MM.1S (cell line): ENCODE results near the gene SAE1.
A peak's percentile ranks its signal among the peaks of the same experiment; 100 is the strongest.
"Not testable (repeated sequence)": the region's sequence is repeated elsewhere in the genome, so short reads cannot be mapped to it uniquely, and the experiment has no call there.

Source experiments
- DNase-seq: peaks from one replicate; pipeline ENCODE4 v3.0.0-alpha.2; 2015
- H2AFZ ChIP-seq: fragments of 300-600 bp; sonication (generic); 2 replicates; pipeline ENCODE4 v1.6.0; 2016; ENCODE audit warnings: antibody characterized with exemption, low read length
- H3F3A ChIP-seq: fragments of 300-600 bp; sonication (generic); 2 replicates; pipeline ENCODE4 v1.6.1; 2016; ENCODE audit warnings: mild to moderate bottlenecking, antibody characterized with exemption, low read length, moderate library complexity, mixed read lengths; ENCODE audit not compliant: insufficient read depth
- H3K27ac ChIP-seq: fragments of 300-600 bp; sonication (generic); 2 replicates; pipeline ENCODE4 v1.5.1; 2016; ENCODE audit warnings: mild to moderate bottlenecking, low read length
- H3K27me3 ChIP-seq: fragments of 300-600 bp; sonication (generic); replicated peaks from 2 replicates; pipeline ENCODE4 v1.6.0; 2016; ENCODE audit warnings: low read length; ENCODE audit not compliant: insufficient read depth
- H3K36me3 ChIP-seq: fragments of 300-600 bp; sonication (generic); replicated peaks from 2 replicates; pipeline ENCODE4 v1.6.1; 2016; ENCODE audit warnings: mild to moderate bottlenecking, low read length, mixed read lengths; ENCODE audit not compliant: insufficient read depth
- H3K4me1 ChIP-seq: fragments of 300-600 bp; sonication (generic); 2 replicates; pipeline ENCODE4 v1.6.1; 2016; ENCODE audit warnings: low read length, mixed read lengths
- H3K4me2 ChIP-seq: fragments of 300-600 bp; sonication (generic); 2 replicates; pipeline ENCODE4 v1.6.0; 2016; ENCODE audit warnings: low read depth, low read length
- H3K4me3 ChIP-seq: fragments of 300-600 bp; sonication (generic); 2 replicates; pipeline ENCODE4 v1.5.1; 2016; ENCODE audit warnings: low read length, mixed read lengths
- H3K79me2 ChIP-seq: fragments of 300-600 bp; sonication (generic); 2 replicates; pipeline ENCODE4 v1.6.1; 2016; ENCODE audit warnings: mixed run types, low read length, mixed read lengths
- H3K9ac ChIP-seq: fragments of 300-600 bp; sonication (generic); 2 replicates; pipeline ENCODE4 v1.6.1; 2016; ENCODE audit warnings: low read length, mixed read lengths
- H3K9me2 ChIP-seq: fragments of 300-600 bp; sonication (generic); replicated peaks from 2 replicates; pipeline ENCODE4 v1.6.1; 2016; ENCODE audit warnings: mild to moderate bottlenecking, low read length, mixed read lengths; ENCODE audit not compliant: insufficient read depth
- H3K9me3 ChIP-seq: fragments of 300-600 bp; sonication (generic); replicated peaks from 2 replicates; pipeline ENCODE4 v1.6.1; 2016; ENCODE audit warnings: mild to moderate bottlenecking, low read length, mixed read lengths; ENCODE audit not compliant: insufficient read depth
- H4K20me1 ChIP-seq: fragments of 300-600 bp; sonication (generic); 2 replicates; pipeline ENCODE4 v1.6.1; 2016; ENCODE audit warnings: mild to moderate bottlenecking, low read length, moderate library complexity, mixed read lengths; ENCODE audit not compliant: insufficient read depth
- CTCF ChIP-seq: fragments of 300-600 bp; sonication (generic); IDR thresholded peaks from 2 replicates; pipeline ENCODE4 v1.5.1; 2016; ENCODE audit warnings: antibody characterized with exemption, low read length, mixed read lengths
- EZH2 ChIP-seq: fragments of 300-600 bp; sonication (generic); optimal IDR thresholded peaks from 2 replicates; pipeline ENCODE3; 2017; ENCODE audit warnings: low read depth, mild to moderate bottlenecking, antibody characterized with exemption, low read length, mixed read lengths
- EZH2phosphoT487 ChIP-seq: fragments of 300-600 bp; sonication (generic); IDR thresholded peaks from 2 replicates; pipeline ENCODE4 v1.6.1; 2018; ENCODE audit warnings: antibody characterized with exemption, low read length

Gene SAE1

GRCh38 chr19:47247308-47247990, 116.8 kb downstream of the SAE1 start:
- no peak for TF ChIP-seq EZH2phosphoT487
- no peak for TF ChIP-seq EZH2
- TF ChIP-seq CTCF, result peak; percentile 94
- Histone ChIP-seq H3K4me1 (peaks cover 10% of the 10 kb centered on the region), H3K9me3 (no peaks in the 10 kb centered on the region), H3K9me2 (no peaks in the 10 kb centered on the region), H3K27me3 (no peaks in the 10 kb centered on the region), H3K4me3 (no peak overlapping the region), H3K27ac (no peak overlapping the region), H3K9ac (no peak overlapping the region), H2AFZ (no peak overlapping the region), H4K20me1 (no peaks in the 10 kb centered on the region), H3K79me2 (no peaks in the 10 kb centered on the region), H3K4me2 (no peak overlapping the region), H3K36me3 (no peaks in the 10 kb centered on the region), H3F3A (peaks cover 8% of the 10 kb centered on the region)
- peak; percentile 66 for DNase-seq

GRCh38 chr19:47253016-47253415, 122.4 kb downstream of the SAE1 start:
- H3F3A ChIP-seq, H2AFZ ChIP-seq, H3K27me3 ChIP-seq, H3K9me3 ChIP-seq, H3K4me1 ChIP-seq, H3K9ac ChIP-seq, H3K36me3 ChIP-seq, H3K27ac ChIP-seq, H3K4me2 ChIP-seq, DNase-seq, H3K79me2 ChIP-seq, H4K20me1 ChIP-seq, H3K4me3 ChIP-seq, H3K9me2 ChIP-seq: not testable (repeated sequence)

- Histone ChIP-seq H3K27me3 (no peaks in the 10 kb centered on the region), H3K4me3 (no peak overlapping the region), H3K9me3 (no peaks in the 10 kb centered on the region), H2AFZ (no peak overlapping the region), H3K79me2 (peaks cover 11% of the 10 kb centered on the region), H3K4me1 (peaks cover 11% of the 10 kb centered on the region), H3K9ac (no peak overlapping the region), H4K20me1 (no peaks in the 10 kb centered on the region), H3K9me2 (no peaks in the 10 kb centered on the region), H3K36me3 (no peaks in the 10 kb centered on the region), H3K4me2 (no peak overlapping the region), H3F3A (peaks cover 7% of the 10 kb centered on the region; the same call in 1 of the 2 replicates), H3K27ac (no peak overlapping the region)
- no peak for DNase-seq
- TF ChIP-seq CTCF, result no peak
- no peak for TF ChIP-seq EZH2
- no peak for TF ChIP-seq EZH2phosphoT487
Observed at GRCh38 chr19:47253467-47253881, 122.8 kb downstream of the SAE1 start.

- TF ChIP-seq EZH2phosphoT487, result no peak
- TF ChIP-seq EZH2, result no peak
- TF ChIP-seq CTCF, result no peak
- H3K27ac ChIP-seq, result no peak overlapping the region
- peaks cover 7% of the 10 kb centered on the region; the same call in 1 of the 2 replicates for H3F3A ChIP-seq
- no peaks in the 10 kb centered on the region for H3K36me3 ChIP-seq
- H3K9me2 ChIP-seq, result no peaks in the 10 kb centered on the region
- no peak overlapping the region for H3K4me3 ChIP-seq
- H2AFZ ChIP-seq, result no peak overlapping the region
- H3K4me1 ChIP-seq, result peaks cover 13% of the 10 kb centered on the region
- no peak overlapping the region for H3K9ac ChIP-seq
- no peak for DNase-seq
- no peaks in the 10 kb centered on the region for H4K20me1 ChIP-seq
- H3K27me3 ChIP-seq, result no peaks in the 10 kb centered on the region
- no peak overlapping the region for H3K4me2 ChIP-seq
- peaks cover 16% of the 10 kb centered on the region for H3K79me2 ChIP-seq
- H3K9me3 ChIP-seq, result no peaks in the 10 kb centered on the region
Observed at GRCh38 chr19:47253970-47254369, 123.3 kb downstream of the SAE1 start.
